ENCODE measurements around the gene SNX32.

Gene SNX32

DNA sequence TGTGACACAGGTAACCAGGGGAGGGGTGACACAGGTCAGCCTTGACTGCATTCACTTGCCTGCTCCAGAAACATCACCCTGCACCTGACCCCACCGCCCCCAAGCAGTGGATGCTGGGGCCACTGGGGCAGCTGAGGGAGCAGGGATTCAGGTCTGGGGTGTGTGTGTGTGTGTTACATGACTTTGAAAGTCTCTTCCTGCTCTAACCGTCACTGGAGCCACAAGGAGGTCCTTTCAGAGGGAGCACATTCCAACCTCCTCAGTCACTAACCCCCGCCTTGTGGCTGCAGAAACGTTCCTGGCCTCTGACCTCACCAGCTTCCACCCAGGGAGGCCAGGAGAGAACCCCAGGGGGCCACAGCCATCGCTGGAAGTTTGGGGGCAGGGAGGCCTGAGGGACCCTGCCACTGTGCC, 69.3 kb downstream of the SNX32 start:
- H2AFZ ChIP-seq (ENCODE audit: low read length), result peak overlapping the region; percentile 66; the same call in 1 of the 2 replicates
- H3K9ac ChIP-seq (ENCODE audit: low read depth, low read length, poor library complexity, severe bottlenecking), result peak overlapping the region; percentile 35
- H3K36me3 ChIP-seq (ENCODE audit: insufficient read depth, low read length), result no peaks in the 10 kb centered on the region
- no peaks in the 10 kb centered on the region for H3K9me3 ChIP-seq (ENCODE audit: insufficient read depth, low read depth, low read length)
- peaks cover 7% of the 10 kb centered on the region for H3K4me1 ChIP-seq (ENCODE audit: insufficient read depth, low read length, poor library complexity, severe bottlenecking)
- TF ChIP-seq, protein P1, sequence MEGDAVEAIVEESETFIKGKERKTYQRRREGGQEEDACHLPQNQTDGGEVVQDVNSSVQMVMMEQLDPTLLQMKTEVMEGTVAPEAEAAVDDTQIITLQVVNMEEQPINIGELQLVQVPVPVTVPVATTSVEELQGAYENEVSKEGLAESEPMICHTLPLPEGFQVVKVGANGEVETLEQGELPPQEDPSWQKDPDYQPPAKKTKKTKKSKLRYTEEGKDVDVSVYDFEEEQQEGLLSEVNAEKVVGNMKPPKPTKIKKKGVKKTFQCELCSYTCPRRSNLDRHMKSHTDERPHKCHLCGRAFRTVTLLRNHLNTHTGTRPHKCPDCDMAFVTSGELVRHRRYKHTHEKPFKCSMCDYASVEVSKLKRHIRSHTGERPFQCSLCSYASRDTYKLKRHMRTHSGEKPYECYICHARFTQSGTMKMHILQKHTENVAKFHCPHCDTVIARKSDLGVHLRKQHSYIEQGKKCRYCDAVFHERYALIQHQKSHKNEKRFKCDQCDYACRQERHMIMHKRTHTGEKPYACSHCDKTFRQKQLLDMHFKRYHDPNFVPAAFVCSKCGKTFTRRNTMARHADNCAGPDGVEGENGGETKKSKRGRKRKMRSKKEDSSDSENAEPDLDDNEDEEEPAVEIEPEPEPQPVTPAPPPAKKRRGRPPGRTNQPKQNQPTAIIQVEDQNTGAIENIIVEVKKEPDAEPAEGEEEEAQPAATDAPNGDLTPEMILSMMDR (conservative IDR thresholded peaks at IDR 0.05; ENCODE audit: low read length), result no peak
- TF ChIP-seq EZH2phosphoT487 (IDR thresholded peaks at IDR 0.05; ENCODE audit: borderline replicate concordance), result no peak
- H3K79me2 ChIP-seq (ENCODE audit: insufficient read depth, low read length), result no peaks in the 10 kb centered on the region
- H4K20me1 ChIP-seq (ENCODE audit: insufficient read depth, low read length, poor library complexity, severe bottlenecking), result no peaks in the 10 kb centered on the region
- H3K27me3 ChIP-seq (ENCODE audit: insufficient read depth, low read length, poor library complexity, severe bottlenecking), result no peaks in the 10 kb centered on the region
- no peak overlapping the region for H3K4me3 ChIP-seq (ENCODE audit: low read length, poor library complexity, severe bottlenecking)
- no peaks in the 10 kb centered on the region for H3K9me2 ChIP-seq (replicated peaks; ENCODE audit: low read depth, low read length)
- H3K4me2 ChIP-seq (ENCODE audit: low read depth, low read length, poor library complexity, severe bottlenecking), result no peak overlapping the region
- H3F3A ChIP-seq (ENCODE audit: low read depth), result no peaks in the 10 kb centered on the region
